PFSK-1 (cell line): ENCODE data around the gene MARF1.

Experiments used
- FOXP2 ChIP-seq: optimal IDR thresholded peaks from 2 replicates; pipeline ENCODE3; 2011; ENCODE audit warnings: borderline replicate concordance, control low read depth, inconsistent platforms; ENCODE audit not compliant: insufficient read depth; ENCODE audit errors: extremely low read length, extremely low read depth
- POLR2AphosphoS5 ChIP-seq: IDR thresholded peaks from 2 replicates; pipeline ENCODE4 v1.6.1; 2012; ENCODE audit warnings: low read depth, mild to moderate bottlenecking, control low read depth, low read length, moderate library complexity
- SIN3A ChIP-seq: IDR thresholded peaks from 2 replicates; pipeline ENCODE4 v1.6.1; 2012; ENCODE audit warnings: mild to moderate bottlenecking, low read length, moderate library complexity, borderline replicate concordance; ENCODE audit not compliant: insufficient read depth
- TAF1 ChIP-seq: IDR thresholded peaks from 2 replicates; pipeline ENCODE4 v1.6.1; 2012; ENCODE audit warnings: low read length, control low read depth, borderline replicate concordance; ENCODE audit not compliant: insufficient read depth
- TF ChIP-seq, protein P1 (sequence below), 2 experiments: IDR thresholded peaks; 2 replicates each; pipeline versions ENCODE4 v1.6.1 to v1.8.0; 2011 to 2012; ENCODE audit warnings: low read depth in 2 of 2, low read length in 2 of 2, control low read depth in 1 of 2, inconsistent platforms in 1 of 2, mild to moderate bottlenecking in 1 of 2, moderate library complexity in 1 of 2; ENCODE audit not compliant: insufficient read depth in 1 of 2

MARF1 gene

DNA sequence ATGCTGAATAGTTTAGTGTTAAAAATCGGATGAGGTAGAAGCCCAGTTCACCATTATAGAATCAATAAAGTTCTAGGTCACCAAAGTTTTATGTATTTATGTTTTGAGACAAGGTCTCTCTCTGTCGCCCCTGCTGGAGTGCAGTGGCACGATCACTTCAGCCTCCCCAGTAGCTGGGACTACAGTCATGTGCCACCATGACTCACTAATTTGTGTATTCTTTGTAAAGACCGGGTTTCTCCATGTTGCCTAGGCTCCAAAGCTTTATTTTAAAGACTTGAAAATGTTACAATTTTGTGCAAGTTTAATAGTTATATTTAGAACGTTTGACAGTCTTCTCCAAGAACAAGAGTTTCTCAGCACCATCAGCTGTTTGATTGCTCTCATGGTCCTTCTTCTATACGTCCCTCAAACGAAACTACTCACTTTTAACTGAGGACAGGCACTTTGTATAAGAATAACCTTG, 39.2 kb upstream of the MARF1 start:
- TF ChIP-seq TAF1, result no peak
- TF ChIP-seq, protein P1, sequence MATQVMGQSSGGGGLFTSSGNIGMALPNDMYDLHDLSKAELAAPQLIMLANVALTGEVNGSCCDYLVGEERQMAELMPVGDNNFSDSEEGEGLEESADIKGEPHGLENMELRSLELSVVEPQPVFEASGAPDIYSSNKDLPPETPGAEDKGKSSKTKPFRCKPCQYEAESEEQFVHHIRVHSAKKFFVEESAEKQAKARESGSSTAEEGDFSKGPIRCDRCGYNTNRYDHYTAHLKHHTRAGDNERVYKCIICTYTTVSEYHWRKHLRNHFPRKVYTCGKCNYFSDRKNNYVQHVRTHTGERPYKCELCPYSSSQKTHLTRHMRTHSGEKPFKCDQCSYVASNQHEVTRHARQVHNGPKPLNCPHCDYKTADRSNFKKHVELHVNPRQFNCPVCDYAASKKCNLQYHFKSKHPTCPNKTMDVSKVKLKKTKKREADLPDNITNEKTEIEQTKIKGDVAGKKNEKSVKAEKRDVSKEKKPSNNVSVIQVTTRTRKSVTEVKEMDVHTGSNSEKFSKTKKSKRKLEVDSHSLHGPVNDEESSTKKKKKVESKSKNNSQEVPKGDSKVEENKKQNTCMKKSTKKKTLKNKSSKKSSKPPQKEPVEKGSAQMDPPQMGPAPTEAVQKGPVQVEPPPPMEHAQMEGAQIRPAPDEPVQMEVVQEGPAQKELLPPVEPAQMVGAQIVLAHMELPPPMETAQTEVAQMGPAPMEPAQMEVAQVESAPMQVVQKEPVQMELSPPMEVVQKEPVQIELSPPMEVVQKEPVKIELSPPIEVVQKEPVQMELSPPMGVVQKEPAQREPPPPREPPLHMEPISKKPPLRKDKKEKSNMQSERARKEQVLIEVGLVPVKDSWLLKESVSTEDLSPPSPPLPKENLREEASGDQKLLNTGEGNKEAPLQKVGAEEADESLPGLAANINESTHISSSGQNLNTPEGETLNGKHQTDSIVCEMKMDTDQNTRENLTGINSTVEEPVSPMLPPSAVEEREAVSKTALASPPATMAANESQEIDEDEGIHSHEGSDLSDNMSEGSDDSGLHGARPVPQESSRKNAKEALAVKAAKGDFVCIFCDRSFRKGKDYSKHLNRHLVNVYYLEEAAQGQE (IDR thresholded peaks at IDR 0.05; ENCODE audit: insufficient read depth in 1 of 2, low read depth in 2 of 2, low read length in 2 of 2), result no peak
- TF ChIP-seq SIN3A, result no peak
- no peak for TF ChIP-seq FOXP2
- no peak for TF ChIP-seq POLR2AphosphoS5

DNA sequence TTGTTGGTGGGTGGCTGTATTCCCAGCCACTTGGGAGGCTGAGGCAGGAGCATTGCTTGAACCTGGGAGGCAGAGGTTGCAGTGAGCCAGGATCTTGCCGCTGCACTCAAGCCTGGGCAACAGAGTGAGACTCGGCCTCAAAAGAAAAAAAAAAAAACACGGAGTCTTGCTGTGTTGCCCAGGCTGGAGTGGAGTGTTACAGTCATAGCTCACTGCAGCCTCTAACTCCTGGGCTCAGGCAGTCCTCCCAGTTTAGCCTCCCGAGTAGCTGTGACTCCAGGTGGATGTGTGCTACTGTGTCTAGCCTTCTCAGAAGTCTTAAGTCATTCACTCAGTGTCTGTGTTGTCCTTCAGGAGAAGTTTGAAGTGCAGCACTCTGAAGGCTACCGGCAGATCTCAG, 34.5 kb upstream of the MARF1 start:
- no peak for TF ChIP-seq SIN3A
- TF ChIP-seq FOXP2, result no peak
- TF ChIP-seq POLR2AphosphoS5, result no peak
- TF ChIP-seq TAF1, result no peak
- TF ChIP-seq, protein P1 (IDR thresholded peaks at IDR 0.05; ENCODE audit: insufficient read depth in 1 of 2, low read depth in 2 of 2, low read length in 2 of 2), result no peak

DNA sequence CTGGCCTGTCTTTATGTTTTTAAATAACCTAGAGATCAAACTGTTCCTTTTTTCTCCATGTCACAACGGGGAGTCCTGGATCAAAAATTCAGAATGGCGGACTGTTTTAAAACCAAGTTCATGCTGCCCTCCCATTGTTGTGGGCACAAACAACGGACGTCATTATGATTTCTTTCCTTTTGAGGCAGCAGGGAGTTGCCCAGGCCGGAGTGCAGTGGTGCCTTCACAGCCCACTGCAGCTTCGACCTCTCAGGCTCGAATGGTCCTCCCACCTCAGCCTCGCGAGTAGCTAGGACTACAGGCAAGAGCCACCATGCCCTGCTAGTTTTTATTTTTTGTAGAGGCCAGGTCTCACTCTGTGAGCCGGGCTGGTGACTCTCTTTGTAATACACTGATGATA, 33.6 kb upstream of the MARF1 start:
- TF ChIP-seq, protein P1 (IDR thresholded peaks at IDR 0.05; ENCODE audit: insufficient read depth in 1 of 2, low read depth in 2 of 2, low read length in 2 of 2), result no peak
- no peak for TF ChIP-seq SIN3A
- TF ChIP-seq FOXP2, result no peak
- no peak for TF ChIP-seq TAF1
- TF ChIP-seq POLR2AphosphoS5, result no peak

DNA sequence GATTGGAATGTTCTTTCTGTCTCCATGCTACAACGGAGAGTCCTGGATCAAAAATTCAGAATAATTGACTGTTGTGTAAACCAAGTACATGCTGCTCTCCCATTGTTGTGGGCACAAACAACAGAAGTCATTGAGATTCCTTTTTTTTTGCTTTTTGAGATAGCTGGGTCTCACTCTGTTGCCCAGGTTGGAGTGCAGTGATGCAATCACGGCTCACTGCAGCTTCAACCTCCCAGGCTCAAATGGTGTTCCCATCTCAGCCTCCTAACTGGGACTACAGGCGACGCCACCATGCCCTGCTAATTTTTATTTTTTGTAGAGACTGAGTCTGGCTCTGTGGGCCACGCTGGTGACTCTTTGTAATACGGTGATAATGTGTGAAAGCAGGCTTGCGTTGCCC, 31.6 kb upstream of the MARF1 start:
- TF ChIP-seq POLR2AphosphoS5 (no peak), FOXP2 (no peak), SIN3A (no peak), TAF1 (no peak)
- TF ChIP-seq, protein P1 (IDR thresholded peaks at IDR 0.05; ENCODE audit: insufficient read depth in 1 of 2, low read depth in 2 of 2, low read length in 2 of 2), result no peak

DNA sequence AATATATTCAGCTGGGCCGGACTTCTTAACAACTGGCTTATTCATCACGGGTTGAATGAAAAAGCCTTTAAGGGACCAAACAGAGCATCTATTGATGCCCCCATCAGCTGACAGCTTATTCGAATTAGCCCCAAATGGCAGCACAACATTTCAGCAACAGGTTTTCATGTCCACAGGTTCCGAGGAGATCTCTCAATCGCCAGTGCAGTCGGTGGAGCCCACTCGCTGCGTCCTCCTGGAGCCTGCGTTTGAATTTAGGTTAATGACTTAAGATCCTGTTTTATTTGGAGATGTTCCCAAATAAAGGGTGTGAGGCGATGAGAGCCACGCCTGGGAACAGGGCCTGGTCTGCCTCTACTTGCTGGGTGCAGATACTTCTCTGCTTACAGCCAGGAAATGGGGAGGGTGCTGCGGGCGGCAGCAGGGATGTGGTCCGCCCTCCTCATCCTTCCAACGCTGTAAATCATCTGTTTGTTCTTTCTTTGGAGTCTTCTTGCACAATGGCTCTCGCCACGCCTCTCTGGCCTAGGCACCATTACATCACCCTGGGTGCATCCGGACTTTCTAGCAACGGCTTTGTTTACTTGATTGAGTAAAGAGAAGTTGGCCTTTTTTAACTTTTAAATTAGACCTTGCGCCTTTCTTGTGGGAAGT, 29.7 kb upstream of the MARF1 start:
- peak; percentile 43 for TF ChIP-seq POLR2AphosphoS5
- 0 out of 2 replicates have a peak, but pooled peaks have one; percentile 16 for TF ChIP-seq SIN3A
- peak; percentile 87 for TF ChIP-seq FOXP2
- TF ChIP-seq, protein P1 (IDR thresholded peaks at IDR 0.05; ENCODE audit: insufficient read depth in 1 of 2, low read depth in 2 of 2, low read length in 2 of 2), result no peak; a peak in 1 of 4 replicates
- 0 out of 2 replicates have a peak, but pooled peaks have one; percentile 26 for TF ChIP-seq TAF1
